ENCODE measurements around the gene CIAO2A.

GRCh38 chr15:64029633-64030032, 64.0 kb downstream of the CIAO2A start:
- TF ChIP-seq REST (IDR thresholded peaks at IDR 0.05; ENCODE audit: insufficient read depth in 1 of 2, low read depth in 2 of 2, low read length in 2 of 2) (no peak), SIN3A (IDR thresholded peaks at IDR 0.05; ENCODE audit: borderline replicate concordance, insufficient read depth, low read length) (no peak), POLR2AphosphoS5 (IDR thresholded peaks at IDR 0.05; ENCODE audit: low read depth, low read length) (no peak), TAF1 (IDR thresholded peaks at IDR 0.05; ENCODE audit: borderline replicate concordance, insufficient read depth, low read length) (no peak)

Measured in PFSK-1 (cell line).